H1 (cell line): Measurements from ENCODE around the gene ACOX1. TPM values are rescaled to one million over a fixed set of nuclear protein-coding genes. Genes with fewer than 3 reads are reported as not detected.

ENCODE experiments used
- CTCF ChIA-PET: fragments of 300-600 bp; sonication (Branson Sonifier 250); formaldehyde crosslinking; loops from one replicate; lab custom pipeline; 2021; ENCODE audit not compliant: partially characterized antibody; lab: Charles Lee
- POLR2A ChIA-PET: fragments of 300-600 bp; sonication (Branson Sonifier 250); formaldehyde crosslinking; loops from one replicate; lab custom pipeline; 2021; ENCODE audit warnings: inconsistent platforms; ENCODE audit not compliant: partially characterized antibody; lab: Charles Lee
- DNase-seq, 2 experiments: peaks; one replicate each; pipeline versions ENCODE4 v3.0.0 to v3.0.0-alpha.2; 2010 to 2022; ENCODE audit warnings: low spot score in 2 of 2, low read depth in 1 of 2, mixed read lengths in 1 of 2
- FAIRE-seq: peaks from 2 replicates; lab custom pipeline; 2011; peaks lifted over from hg19 to GRCh38; lab: Jason Lieb, UNC
- H2AFZ ChIP-seq: 2 replicates; pipeline ENCODE4 v1.8.1; 2012; ENCODE audit warnings: low read length, inconsistent platforms
- H2AK5ac ChIP-seq: 2 replicates; pipeline ENCODE4 v1.6.1; 2013; ENCODE audit warnings: low read depth, low read length
- H2BK120ac ChIP-seq: replicated peaks from 2 replicates; pipeline ENCODE3; 2013; ENCODE audit warnings: low read depth, low read length, inconsistent platforms
- H2BK12ac ChIP-seq: 2 replicates; pipeline ENCODE4 v1.6.1; 2013; ENCODE audit warnings: low read depth, low read length
- H2BK15ac ChIP-seq: 2 replicates; pipeline ENCODE4 v1.6.1; 2013; ENCODE audit warnings: low read length
- H2BK20ac ChIP-seq: 2 replicates; pipeline ENCODE4 v1.6.1; 2013; ENCODE audit warnings: low read length
- H2BK5ac ChIP-seq: 2 replicates; pipeline ENCODE4 v1.6.1; 2013; ENCODE audit warnings: low read depth, low read length
- H3K14ac ChIP-seq: 2 replicates; pipeline ENCODE4 v1.6.1; 2013; ENCODE audit warnings: inconsistent platforms; ENCODE audit not compliant: insufficient read length
- H3K18ac ChIP-seq: 2 replicates; pipeline ENCODE4 v1.6.1; 2013; ENCODE audit warnings: low read length; ENCODE audit errors: extremely low read depth
- H3K23ac ChIP-seq: 2 replicates; pipeline ENCODE4 v1.6.1; 2013; ENCODE audit warnings: inconsistent platforms; ENCODE audit not compliant: insufficient read length
- H3K23me2 ChIP-seq: 2 replicates; pipeline ENCODE4 v1.6.1; 2013; ENCODE audit warnings: low read depth, low read length
- H3K27ac ChIP-seq: 2 replicates; pipeline ENCODE4 v1.6.1; 2011; ENCODE audit warnings: low read depth, low read length, inconsistent platforms
- H3K27me3 ChIP-seq, 4 experiments: replicated peaks in 1 of 4; 1 replicate in 1 of 4; 2 replicates in 3 of 4; pipeline versions ENCODE4 v1.6.1 to v1.8.1; 2011 to 2013; ENCODE audit warnings: low read length in 3 of 4, mild to moderate bottlenecking in 3 of 4, inconsistent platforms in 2 of 4, mixed read lengths in 2 of 4, moderate library complexity in 1 of 4; ENCODE audit not compliant: control insufficient read depth in 3 of 4, insufficient read depth in 3 of 4; ENCODE audit errors: extremely low read depth in 1 of 4
- H3K36me3 ChIP-seq, 4 experiments: 2 replicates each; pipeline versions ENCODE4 v1.6.1 to v1.8.1; 2011 to 2013; ENCODE audit warnings: mild to moderate bottlenecking in 4 of 4, low read length in 3 of 4, moderate library complexity in 2 of 4, control low read depth in 1 of 4, inconsistent platforms in 1 of 4; ENCODE audit not compliant: insufficient read depth in 4 of 4, control insufficient read depth in 2 of 4
- H3K4ac ChIP-seq: replicated peaks from 2 replicates; pipeline ENCODE3; 2013; ENCODE audit warnings: low read length, low read depth, mixed read lengths, inconsistent platforms; ENCODE audit not compliant: insufficient read length
- H3K4me1 ChIP-seq, 4 experiments: replicated peaks in 1 of 4; 1 replicate in 1 of 4; 2 replicates in 3 of 4; pipeline versions ENCODE4 v1.6.1 to v1.8.1; 2011 to 2013; ENCODE audit warnings: low read length in 3 of 4, inconsistent platforms in 2 of 4, mixed read lengths in 1 of 4; ENCODE audit not compliant: insufficient read depth in 4 of 4, control insufficient read depth in 3 of 4
- H3K4me2 ChIP-seq, 2 experiments: 2 replicates each; pipeline versions ENCODE4 v1.6.1 to v1.8.1; 2011 to 2013; ENCODE audit warnings: low read depth in 2 of 2, low read length in 2 of 2, control low read depth in 1 of 2, inconsistent platforms in 1 of 2, mild to moderate bottlenecking in 1 of 2; ENCODE audit not compliant: insufficient read depth in 1 of 2
- H3K4me3 ChIP-seq, 4 experiments: fragments of 200-600, 300-600 bp in 1 of 4; sonication (generic), shearing (Covaris generic), sonication (Bioruptor Twin) in 1 of 4; 2 replicates each; pipeline versions ENCODE4 v1.5.1 to v1.8.1; 2011 to 2016; ENCODE audit warnings: low read length in 4 of 4, low read depth in 3 of 4, control low read depth in 2 of 4, inconsistent platforms in 2 of 4, mild to moderate bottlenecking in 2 of 4, mixed read lengths in 1 of 4, moderate library complexity in 1 of 4; ENCODE audit not compliant: insufficient read depth in 2 of 4; ENCODE audit errors: extremely low read depth in 1 of 4
- H3K56ac ChIP-seq: replicated peaks from 2 replicates; pipeline ENCODE3; 2013; ENCODE audit warnings: low read depth, mild to moderate bottlenecking, mixed read lengths, low read length, inconsistent platforms; ENCODE audit not compliant: insufficient read length
- H3K79me1 ChIP-seq: 2 replicates; pipeline ENCODE4 v1.6.1; 2013; ENCODE audit warnings: low read depth, low read length, control low read depth
- H3K79me2 ChIP-seq, 2 experiments: 2 replicates each; pipeline versions ENCODE4 v1.6.1 to v1.8.1; 2012 to 2013; ENCODE audit warnings: low read length in 2 of 2, mild to moderate bottlenecking in 2 of 2, inconsistent platforms in 1 of 2; ENCODE audit not compliant: insufficient read depth in 2 of 2, control insufficient read depth in 1 of 2
- H3K9ac ChIP-seq, 4 experiments: replicated peaks in 1 of 4; 1 replicate in 1 of 4; 2 replicates in 3 of 4; pipeline versions ENCODE4 v1.6.1 to v1.8.1; 2011 to 2013; ENCODE audit warnings: low read depth in 3 of 4, low read length in 3 of 4, control low read depth in 2 of 4, mild to moderate bottlenecking in 2 of 4, moderate library complexity in 2 of 4, inconsistent platforms in 1 of 4; ENCODE audit errors: extremely low read depth in 1 of 4
- H3K9me3 ChIP-seq, 2 experiments: 2 replicates each; pipeline versions ENCODE4 v1.6.1 to v1.8.1; 2012 to 2013; ENCODE audit warnings: mild to moderate bottlenecking in 2 of 2, moderate library complexity in 2 of 2, control low read depth in 1 of 2, inconsistent platforms in 1 of 2, low read depth in 1 of 2, low read length in 1 of 2, mixed read lengths in 1 of 2; ENCODE audit not compliant: insufficient read depth in 2 of 2
- H4K20me1 ChIP-seq, 2 experiments: replicated peaks in 1 of 2; 2 replicates each; pipeline versions ENCODE3 to v1.8.1; 2011 to 2013; ENCODE audit warnings: inconsistent platforms in 2 of 2, low read length in 2 of 2, mild to moderate bottlenecking in 1 of 2; ENCODE audit not compliant: insufficient read depth in 2 of 2, control insufficient read depth in 1 of 2
- H4K5ac ChIP-seq: 2 replicates; pipeline ENCODE4 v1.6.1; 2013; ENCODE audit warnings: low read length, low read depth, mixed read lengths, inconsistent platforms; ENCODE audit not compliant: insufficient read length
- H4K8ac ChIP-seq: 2 replicates; pipeline ENCODE4 v1.8.0; 2013; ENCODE audit warnings: mild to moderate bottlenecking, moderate library complexity, low read length, inconsistent platforms; ENCODE audit not compliant: insufficient read depth; ENCODE audit errors: extremely low read depth
- H4K91ac ChIP-seq: replicated peaks from 2 replicates; pipeline ENCODE3; 2013; ENCODE audit warnings: low read length, mixed read lengths, inconsistent platforms; ENCODE audit not compliant: insufficient read length
- JUND ChIP-seq: IDR thresholded peaks from 2 replicates; pipeline ENCODE4 v1.6.1; 2011; ENCODE audit warnings: mild to moderate bottlenecking, improper control_type of control experiment, low read length
- PHF8 ChIP-seq: fragments of 200-600 bp; sonication (generic); conservative IDR thresholded peaks from 2 replicates; pipeline ENCODE4 v1.7.1; 2012; ENCODE audit warnings: low read depth, mild to moderate bottlenecking, inconsistent platforms, low read length, moderate library complexity
- POU5F1 ChIP-seq: IDR thresholded peaks from 2 replicates; pipeline ENCODE4 v1.6.1; 2011; ENCODE audit warnings: low read depth, mild to moderate bottlenecking, low read length, moderate library complexity
- WGBS, 2 experiments: shearing (Covaris generic) in 1 of 2; methylation state at CpG; one replicate each; pipeline versions ENCODE4 v1.1.6 to v1.1.7; 2013 to 2015; ENCODE audit warnings: low lambda C conversion rate in 2 of 2, mixed read lengths in 2 of 2, inconsistent platforms in 1 of 2, low coverage in 1 of 2, missing lambda C conversion rate in 1 of 2; ENCODE audit not compliant: insufficient replicate concordance in 2 of 2, insufficient coverage in 1 of 2, insufficient read length in 1 of 2; ENCODE audit errors: extremely low coverage in 1 of 2, missing lambda C conversion rate in 1 of 2; 5-methylcytosine and 5-hydroxymethylcytosine counted together
- polyA plus RNA-seq, 7 experiments: library from polyadenylated mRNA; depleted of rRNA in 3 of 7; stranded (reverse) in 5 of 7; unstranded in 2 of 7; fragments of >200 nt in 5 of 7; fragments of 200-250 nt in 2 of 7; gene quantifications; 1 replicate in 5 of 7; 2 replicates in 1 of 7; 4 replicates in 1 of 7; pipeline versions ENCODE4 v1.2.1 to v1.2.3, GENCODE V29; 2011 to 2013; ENCODE audit warnings: missing spikeins in 2 of 7, mixed read lengths in 2 of 7
- total RNA-seq: library from RNA; stranded (reverse); fragmentation: NEBNext Ultra II Directional; extraction: Animal tissue kit (Norgen Biotek cat#: 25700); gene quantifications from 2 replicates; pipeline ENCODE4 v1.2.1, GENCODE V29; 2021
- TF ChIP-seq, protein P1 (sequence below): IDR thresholded peaks from 2 replicates; pipeline ENCODE4 v1.6.1; 2011; ENCODE audit warnings: low read length, improper control_type of control experiment

The ACOX1 gene
- total and polyA plus RNA-seq, 2 of the 8 experiments (the other 6 are each of a cell fraction or from before 2014, with no cell fraction given) = 10.5 to 30.4 TPM

GRCh38 chr17:75922963-75923874 is 55.7 kb downstream of the ACOX1 start:
- no peak for FAIRE-seq

More at GRCh38 chr17:75922963-75923874, 55.7 kb downstream of the ACOX1 start:
- no peak for TF ChIP-seq PHF8
- no peak for TF ChIP-seq JUND
- TF ChIP-seq, protein P1, sequence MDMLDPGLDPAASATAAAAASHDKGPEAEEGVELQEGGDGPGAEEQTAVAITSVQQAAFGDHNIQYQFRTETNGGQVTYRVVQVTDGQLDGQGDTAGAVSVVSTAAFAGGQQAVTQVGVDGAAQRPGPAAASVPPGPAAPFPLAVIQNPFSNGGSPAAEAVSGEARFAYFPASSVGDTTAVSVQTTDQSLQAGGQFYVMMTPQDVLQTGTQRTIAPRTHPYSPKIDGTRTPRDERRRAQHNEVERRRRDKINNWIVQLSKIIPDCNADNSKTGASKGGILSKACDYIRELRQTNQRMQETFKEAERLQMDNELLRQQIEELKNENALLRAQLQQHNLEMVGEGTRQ = no peak
- TF ChIP-seq POU5F1 = no peak
- no peak overlapping the region for H3K9ac ChIP-seq
- H2AFZ ChIP-seq = no peak overlapping the region
- H2BK120ac ChIP-seq = no peak overlapping the region
- H3K79me1 ChIP-seq = no peaks in the 10 kb centered on the region
- H2BK12ac ChIP-seq = no peak overlapping the region
- H3K4me3 ChIP-seq = no peak overlapping the region
- H3K18ac ChIP-seq = no peak overlapping the region
- peak overlapping the region; percentile 57 for H4K8ac ChIP-seq
- H3K27ac ChIP-seq = no peak overlapping the region
- H3K56ac ChIP-seq = no peak overlapping the region
- WGBS, 2 experiments = 94% methylated on average over 18 of the region's 19 CpGs; no CpG with 5 or more reads in 1 of the 2 experiments
- H2BK20ac ChIP-seq = no peak overlapping the region
- no peaks in the 10 kb centered on the region for H3K27me3 ChIP-seq
- no peak for DNase-seq
- H4K91ac ChIP-seq = no peak overlapping the region
- H3K79me2 ChIP-seq = no peaks in the 10 kb centered on the region
- no peak overlapping the region for H2BK15ac ChIP-seq
- no peak overlapping the region for H2AK5ac ChIP-seq
- H4K5ac ChIP-seq = no peak overlapping the region
- H3K4me2 ChIP-seq = no peak overlapping the region
- no peak overlapping the region for H3K4ac ChIP-seq
- ChIA-PET POLR2A (no interaction called here), CTCF (interaction anchor here (0.9 to 51.3 kb wide), 5 partner anchors 8 to 85 kb away, joined by 3 to 885 read pairs (median 4); partner anchors contain the start of gene CDK3)
- H2BK5ac ChIP-seq = no peak overlapping the region
- H3K23me2 ChIP-seq = no peaks in the 10 kb centered on the region
- no peaks in the 10 kb centered on the region for H3K4me1 ChIP-seq
- no peaks in the 10 kb centered on the region for H3K9me3 ChIP-seq
- no peak overlapping the region for H3K23ac ChIP-seq
- H3K14ac ChIP-seq = no peak overlapping the region
- H3K36me3 ChIP-seq = peaks cover 0 to 8% (median 6%) of the 10 kb centered on the region in 4 experiments; a peak in 2 of 8 replicates
- no peaks in the 10 kb centered on the region for H4K20me1 ChIP-seq
